Inflammatory macrophage treated with lipopolysaccharide for 1 hour (primary cell): ENCODE results near the gene TLK1.
"Not testable (repeated sequence)": the region's sequence is repeated elsewhere in the genome, so short reads cannot be mapped to it uniquely, and the experiment has no call there.

Source experiments
- DNase-seq, 2 donors: peaks; one replicate each; pipeline ENCODE4 v3.0.0-alpha.2; 2020 to 2022

TLK1 gene

GRCh38 chr2:171080607-171081006 lies 80.1 kb downstream of the TLK1 start:
- no peak for DNase-seq

- not testable (repeated sequence) for DNase-seq
Measured at GRCh38 chr2:171076422-171076821, 84.3 kb downstream of the TLK1 start.

GRCh38 chr2:171072164-171072563 lies 88.5 kb downstream of the TLK1 start:
- DNase-seq = no peak

- no peak for DNase-seq
Measured at GRCh38 chr2:171069286-171069956, 91.3 kb downstream of the TLK1 start.

GRCh38 chr2:171066110-171066509 lies 94.6 kb downstream of the TLK1 start:
- DNase-seq = no peak

- no peak for DNase-seq
Measured at GRCh38 chr2:171057575-171057974, 103.1 kb downstream of the TLK1 start.

GRCh38 chr2:171056307-171056706 lies 104.4 kb downstream of the TLK1 start:
- no peak for DNase-seq

- DNase-seq = no peak
Measured at GRCh38 chr2:171049691-171050090, 111.0 kb downstream of the TLK1 start.

- DNase-seq = no peak
Measured at GRCh38 chr2:171046048-171046560, 114.6 kb downstream of the TLK1 start.

- DNase-seq = no peak
Measured at GRCh38 chr2:171044416-171044815, 116.3 kb downstream of the TLK1 start.

GRCh38 chr2:171042253-171042969 lies 118.3 kb downstream of the TLK1 start:
- no peak for DNase-seq

- DNase-seq = no peak
Measured at GRCh38 chr2:171036532-171036931, 124.2 kb downstream of the TLK1 start.

- DNase-seq = no peak
Measured at GRCh38 chr2:171034315-171034714, 126.4 kb downstream of the TLK1 start.

GRCh38 chr2:171025214-171025613 lies 135.5 kb downstream of the TLK1 start:
- no peak for DNase-seq

- DNase-seq = no peak
Measured at GRCh38 chr2:171018522-171018921, 142.2 kb downstream of the TLK1 start.

GRCh38 chr2:171016125-171016524 lies 144.6 kb downstream of the TLK1 start:
- DNase-seq = no peak

- DNase-seq = no peak
Measured at GRCh38 chr2:171013851-171014250, 146.8 kb downstream of the TLK1 start.

- DNase-seq = no peak
Measured at GRCh38 chr2:171009386-171009785, 151.3 kb downstream of the TLK1 start.

GRCh38 chr2:171008550-171009205 lies 152.0 kb downstream of the TLK1 start:
- no peak for DNase-seq

- DNase-seq = no peak
Measured at GRCh38 chr2:171004833-171005232, 155.9 kb downstream of the TLK1 start.

- DNase-seq = no peak
Measured at GRCh38 chr2:171004363-171004762, 156.3 kb downstream of the TLK1 start.

- DNase-seq = no peak
Measured at GRCh38 chr2:170999654-171000053, 161.0 kb downstream of the TLK1 start.

- DNase-seq = no peak
Measured at GRCh38 chr2:170997893-170998597, 162.6 kb downstream of the TLK1 start.
